ENCODE data around the gene GOLGA6B.
"Not testable (repeated sequence)": the region's sequence is repeated elsewhere in the genome, so short reads cannot be mapped to it uniquely, and the experiment has no call there.

GOLGA6B gene, protein sequence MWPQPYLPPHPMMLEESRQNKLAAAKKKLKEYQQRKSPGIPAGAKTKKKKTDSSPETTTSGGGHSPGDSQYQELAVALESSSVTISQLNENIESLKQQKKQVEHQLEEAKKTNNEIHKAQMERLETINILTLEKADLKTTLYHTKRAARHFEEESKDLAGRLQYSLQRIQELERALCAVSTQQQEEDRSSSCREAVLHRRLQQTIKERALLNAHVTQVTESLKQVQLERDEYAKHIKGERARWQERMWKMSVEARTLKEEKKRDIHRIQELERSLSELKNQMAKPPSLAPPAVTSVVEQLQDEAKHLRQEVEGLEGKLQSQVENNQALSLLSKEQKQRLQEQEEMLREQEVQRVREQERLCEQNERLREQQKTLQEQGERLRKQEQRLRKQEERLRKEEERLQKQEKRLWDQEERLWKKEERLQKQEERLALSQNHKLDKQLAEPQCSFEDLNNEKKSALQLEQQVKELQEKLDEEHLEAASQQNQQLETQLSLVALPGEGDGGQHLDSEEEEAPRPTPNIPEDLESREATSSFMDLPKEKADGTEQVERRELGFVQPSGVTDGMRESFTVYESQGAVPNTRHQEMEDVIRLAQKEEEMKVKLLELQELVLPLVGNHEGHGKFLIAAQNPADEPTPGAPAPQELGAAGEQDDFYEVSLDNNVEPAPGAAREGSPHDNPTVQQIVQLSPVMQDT

DNA sequence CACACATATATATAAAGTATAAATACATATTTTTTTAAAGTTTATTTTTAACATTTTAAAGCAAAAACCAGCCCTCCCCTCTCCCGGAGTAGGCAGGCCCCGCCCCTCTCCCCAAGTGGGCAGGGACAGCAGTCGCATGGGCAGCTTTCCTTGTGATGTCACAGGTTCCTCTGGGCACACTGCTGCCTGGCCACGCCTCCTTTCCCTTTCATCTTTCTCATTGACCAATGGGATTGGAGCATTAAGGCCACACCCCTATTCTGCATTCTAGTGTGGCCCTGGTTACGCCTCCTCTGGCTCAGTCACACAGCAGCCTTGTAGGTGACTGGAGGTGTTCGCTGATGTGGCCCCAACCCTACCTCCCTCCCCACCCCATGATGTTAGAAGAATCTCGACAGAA, at the start of gene GOLGA6B:
Gene GOLGA6B, plus strand, starts transcription at position 301 of the 400 bp plus-strand sequence. Its CDS starts 41 bp downstream, at position 342.
- DNase-seq = not testable (repeated sequence)

DNA sequence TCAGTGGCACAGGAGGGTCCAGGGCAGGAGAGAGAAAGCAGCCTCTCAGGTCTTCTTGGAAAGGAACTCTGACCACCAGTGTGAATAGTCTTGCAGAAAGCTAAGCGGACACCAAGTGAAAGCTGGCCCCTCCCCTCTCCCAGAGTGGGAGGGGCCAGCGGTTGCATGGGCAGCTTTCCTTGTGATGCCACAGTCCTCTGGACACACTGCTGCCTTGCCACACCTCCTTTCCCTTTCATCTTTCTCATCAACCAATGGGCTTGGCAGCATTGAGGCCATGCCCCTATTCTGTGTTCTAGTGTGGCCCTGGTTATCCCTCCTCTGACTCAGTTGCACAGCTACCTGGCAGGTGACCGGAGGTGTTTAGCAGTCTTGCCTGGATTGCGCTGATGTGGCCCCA, 49.7 kb upstream of the GOLGA6B start:
- DNase-seq = no peak

DNA sequence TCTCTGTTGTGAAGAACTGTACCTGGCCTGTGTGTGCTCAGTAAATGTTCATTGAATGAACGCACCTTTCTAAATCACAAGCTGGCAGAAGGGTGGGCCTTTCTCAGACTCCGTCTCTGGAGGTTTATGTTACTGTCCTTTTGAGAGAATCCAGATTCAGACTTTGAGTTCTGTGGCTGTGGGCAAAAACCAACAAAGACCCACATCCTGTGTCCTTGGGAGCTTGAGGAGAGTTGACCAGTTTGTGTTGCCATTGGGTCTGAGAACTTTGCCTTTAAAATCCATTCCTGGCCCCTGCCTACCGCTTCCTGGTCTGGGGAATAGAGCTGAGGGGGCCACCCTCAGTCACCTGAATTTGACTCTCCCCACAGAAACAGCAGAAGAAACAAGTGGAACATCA, 46.4 kb upstream of the GOLGA6B start:
- DNase-seq = not testable (repeated sequence)

DNA sequence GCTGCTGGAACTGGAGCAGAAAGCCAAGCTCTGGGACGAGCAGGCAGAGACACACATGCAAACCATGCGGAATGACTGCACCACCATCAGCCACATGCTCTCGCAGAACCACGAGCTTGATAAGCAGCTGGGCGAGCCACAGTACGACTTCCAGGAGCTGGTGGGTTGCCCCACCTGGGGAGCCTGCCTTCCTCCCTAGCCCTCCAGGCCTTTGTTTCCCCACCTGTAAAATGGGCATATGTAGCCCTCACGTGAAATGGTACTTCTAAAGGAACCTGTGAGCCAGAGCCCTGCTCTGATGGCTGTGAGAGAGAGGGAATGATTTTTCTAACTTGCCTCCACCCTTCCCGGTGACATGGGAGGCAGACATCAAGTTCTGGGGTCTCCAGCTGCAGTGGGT, 44.6 kb upstream of the GOLGA6B start:
- no peak for DNase-seq

DNA sequence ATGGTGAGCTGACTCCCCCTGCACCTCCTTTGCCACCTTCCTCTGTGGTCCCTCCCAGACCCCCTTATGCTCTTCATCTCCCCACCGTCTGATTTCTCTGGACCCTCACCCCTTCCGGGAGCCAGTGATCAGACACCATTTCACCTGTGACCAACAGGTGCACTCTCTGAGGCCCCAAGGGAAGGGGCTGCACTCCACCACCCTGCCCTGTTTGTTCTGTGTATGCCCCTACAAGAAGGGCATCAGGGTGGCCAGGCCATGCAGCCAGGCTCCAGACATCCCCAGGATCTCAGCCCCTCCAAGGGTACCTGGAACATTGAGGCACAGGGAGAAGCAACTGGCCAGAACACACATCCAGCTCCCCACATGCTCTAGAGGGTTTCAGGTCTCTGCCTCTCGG, 42.2 kb upstream of the GOLGA6B start:
- not testable (repeated sequence) for DNase-seq

DNA sequence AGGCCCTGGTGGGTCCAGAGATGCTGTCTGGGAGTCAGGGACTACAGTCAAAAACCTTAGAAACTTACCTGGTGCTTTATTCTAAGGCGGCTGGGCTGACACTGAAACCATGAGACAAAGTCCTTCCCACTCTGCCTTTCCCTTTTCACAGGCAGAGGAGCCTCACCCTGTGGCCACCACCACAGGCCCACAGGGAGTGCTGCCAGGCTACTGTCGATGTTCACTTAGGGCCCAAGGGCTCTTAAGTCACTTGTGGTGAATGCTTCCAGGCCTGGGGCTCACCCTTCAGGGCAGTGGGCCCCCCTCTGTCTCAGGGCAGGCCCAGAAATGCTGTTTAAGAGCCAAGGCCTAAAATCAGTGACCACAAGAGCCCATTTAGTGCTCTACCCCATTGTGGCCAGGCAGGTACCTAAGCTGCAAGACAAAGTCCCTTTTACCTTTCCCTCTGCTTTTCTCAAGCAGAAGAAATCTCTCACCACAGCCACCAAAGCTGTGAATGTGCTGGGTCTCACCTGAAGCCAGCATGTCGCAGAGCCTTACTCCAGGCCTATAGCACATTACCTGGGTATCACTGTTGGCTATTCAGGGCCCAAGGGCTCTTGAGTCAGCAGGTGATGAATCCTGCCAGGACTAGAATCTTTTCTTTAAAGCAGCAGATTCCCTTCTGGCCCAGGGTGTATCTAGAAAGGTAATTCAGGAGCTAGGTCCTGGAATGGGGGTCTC, 39.5 kb upstream of the GOLGA6B start:
- no peak for DNase-seq

DNA sequence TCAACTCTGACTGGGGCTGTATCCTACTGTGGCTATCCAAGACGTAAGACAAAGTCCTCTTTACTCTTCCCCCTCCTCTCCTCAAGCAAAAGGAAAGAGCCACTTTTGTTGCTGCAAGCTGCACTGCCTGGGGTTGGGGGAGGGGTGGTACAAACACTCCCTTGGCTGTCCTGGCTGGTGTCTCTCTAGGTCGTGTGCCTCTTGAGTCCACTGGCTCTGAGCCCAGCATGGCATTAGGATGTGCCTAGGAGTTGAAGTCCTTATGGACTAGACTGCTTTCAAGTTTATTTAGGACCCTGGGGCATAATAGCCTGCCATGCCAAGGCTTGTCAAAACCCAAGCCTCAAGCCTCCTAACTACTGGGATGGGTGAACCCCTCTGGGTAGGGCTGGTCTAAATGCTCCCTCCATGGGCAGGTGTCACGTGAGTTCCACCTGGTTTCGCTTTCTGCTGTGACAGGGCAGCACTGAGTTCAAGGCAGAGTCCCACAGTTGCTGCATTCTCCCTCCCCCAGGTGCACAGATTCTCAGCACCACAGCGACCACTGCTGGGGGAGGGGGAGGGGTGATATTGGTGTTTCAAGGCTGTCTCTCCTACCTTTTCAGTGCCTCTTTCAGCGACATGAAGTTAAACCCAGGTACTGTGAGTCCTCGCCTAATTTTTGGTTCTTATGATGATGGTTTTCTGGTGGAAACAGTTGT, 38.8 kb upstream of the GOLGA6B start:
- DNase-seq = not testable (repeated sequence)

DNA sequence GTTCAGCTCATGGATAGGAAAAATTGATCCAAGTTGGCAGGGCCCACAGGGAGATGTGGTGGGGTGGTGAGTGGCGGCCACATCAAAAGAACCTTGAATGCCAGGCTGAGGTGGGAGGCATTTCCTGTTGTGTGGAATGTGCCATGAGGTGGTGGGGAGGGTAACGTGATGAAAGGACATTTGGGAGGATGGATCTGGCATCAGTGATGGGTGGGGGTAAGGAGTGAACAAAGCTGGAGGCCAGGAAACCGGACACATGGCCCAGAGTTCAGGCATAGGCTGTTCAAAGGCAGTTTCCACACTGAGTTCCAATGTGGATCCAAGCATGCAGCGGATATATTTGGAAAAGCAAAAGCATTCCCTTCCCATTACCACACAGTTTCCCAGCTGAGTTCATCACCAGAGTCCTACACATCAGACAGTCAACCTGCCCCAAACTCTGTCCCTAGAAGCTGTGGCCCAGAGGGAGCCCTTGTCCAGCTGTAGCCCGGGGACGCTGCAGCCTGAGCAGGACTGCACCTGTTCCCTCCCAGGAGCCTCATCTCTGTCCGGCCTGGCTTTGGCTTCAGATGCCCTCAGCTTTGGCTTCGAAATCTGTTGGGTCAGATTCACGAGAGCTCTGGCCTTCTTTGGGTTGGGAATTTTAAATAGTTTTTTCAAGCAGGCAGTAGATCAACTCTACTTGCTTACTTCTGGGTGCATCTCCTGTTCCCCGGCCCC, 37.8 kb upstream of the GOLGA6B start:
- DNase-seq = no peak

DNA sequence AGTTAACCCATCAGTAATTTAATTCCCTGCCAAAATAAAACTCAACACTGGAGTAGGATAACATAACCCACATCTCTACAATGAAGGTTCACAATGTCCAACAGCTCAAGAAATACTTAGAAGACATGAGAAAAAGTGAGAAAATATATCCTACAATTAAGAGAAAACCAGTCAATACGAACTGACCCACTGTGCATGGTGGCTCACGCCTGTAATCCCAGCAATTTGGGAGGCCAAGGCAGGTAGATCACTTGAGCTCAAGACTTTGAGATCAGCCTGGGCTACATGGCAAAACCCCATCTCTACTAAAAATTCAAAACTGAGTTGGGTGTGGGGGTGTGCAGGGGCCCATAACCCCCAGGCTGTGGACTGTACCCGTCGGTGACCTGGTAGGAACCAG, 30.6 kb upstream of the GOLGA6B start:
- DNase-seq = not testable (repeated sequence)

DNA sequence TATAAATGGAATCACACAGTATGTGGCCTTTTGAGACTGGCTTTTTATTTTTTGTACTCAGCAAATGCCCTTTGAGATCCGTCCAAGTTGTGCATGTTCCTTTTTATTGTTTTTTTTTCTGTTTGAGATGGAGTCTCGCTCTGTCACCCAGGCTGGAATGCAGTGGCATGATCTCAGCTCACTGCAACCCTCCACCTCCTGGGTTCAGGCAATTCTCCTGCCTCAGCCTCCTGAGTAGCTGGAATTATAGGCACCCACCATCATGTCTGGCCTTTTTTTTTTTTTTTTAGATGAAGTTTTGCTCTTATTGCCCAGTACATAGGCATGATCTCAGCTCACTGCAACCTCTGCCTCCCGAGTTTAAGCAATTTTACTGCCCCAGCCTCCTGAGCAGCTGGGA, 28.3 kb upstream of the GOLGA6B start:
- not testable (repeated sequence) for DNase-seq

DNA sequence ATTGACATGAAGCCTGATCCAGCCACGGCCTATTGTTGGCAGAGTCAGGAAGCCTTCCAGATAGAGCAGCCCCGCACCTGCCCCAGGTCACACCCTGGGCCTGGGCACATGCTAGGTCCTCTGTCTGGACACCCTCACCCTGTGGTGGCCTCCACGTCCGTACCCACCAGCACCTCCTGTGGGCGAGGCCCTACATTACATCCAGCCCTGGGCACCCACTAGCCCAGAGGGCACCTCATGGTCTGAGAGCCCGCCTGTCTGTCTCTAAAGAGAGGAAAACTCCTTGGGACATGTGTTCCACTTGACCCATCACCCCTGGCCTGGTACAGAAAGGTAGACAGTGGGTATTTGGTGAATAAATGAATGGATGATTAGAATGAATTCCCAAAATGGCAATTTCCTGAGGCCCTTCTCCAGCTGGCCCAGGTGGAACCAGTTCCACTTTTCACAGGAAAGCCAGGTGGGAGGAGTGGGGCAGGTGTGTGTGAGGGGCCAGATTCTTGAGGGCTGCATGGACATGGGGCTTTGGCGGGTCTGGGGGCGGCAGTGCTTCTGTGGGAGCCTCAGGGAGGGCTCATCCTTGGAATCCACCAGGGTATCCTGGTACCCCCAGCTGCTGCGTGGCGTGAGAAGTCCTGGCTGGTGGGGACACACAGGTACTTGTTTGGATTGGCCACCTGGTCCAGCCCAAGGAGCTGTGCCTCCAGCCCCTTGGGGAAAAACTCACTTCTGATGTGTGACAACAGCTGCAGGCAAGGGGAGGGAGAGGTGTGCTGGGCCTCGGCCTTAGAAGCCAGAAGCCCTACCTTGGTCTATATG, 26.0 kb upstream of the GOLGA6B start:
- not testable (repeated sequence) for DNase-seq

DNA sequence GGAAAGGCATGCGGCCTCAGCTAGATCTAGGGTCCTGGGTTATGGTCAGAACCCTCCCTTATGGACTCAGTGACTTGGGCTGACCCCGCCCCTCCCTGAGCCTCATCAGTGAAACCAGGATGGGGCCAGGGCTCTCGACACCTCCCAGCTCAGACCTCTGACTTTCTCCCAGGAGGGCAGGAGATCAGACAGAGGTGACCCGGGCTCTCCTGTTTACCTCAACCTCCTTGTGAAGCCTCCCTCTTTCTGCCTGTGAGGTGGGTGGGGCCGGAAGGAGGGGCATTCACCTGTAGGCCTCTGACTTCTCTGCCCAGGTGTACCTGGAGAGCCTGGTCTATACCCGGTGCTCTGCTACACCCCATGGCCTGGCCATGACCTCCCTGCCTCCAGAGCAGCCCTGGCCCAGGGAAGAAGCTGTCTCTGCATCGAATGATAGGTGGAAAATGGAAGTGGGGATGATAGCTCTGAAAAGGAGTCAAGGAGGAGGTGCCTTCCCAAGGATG, 25.4 kb upstream of the GOLGA6B start:
- DNase-seq = not testable (repeated sequence)

DNA sequence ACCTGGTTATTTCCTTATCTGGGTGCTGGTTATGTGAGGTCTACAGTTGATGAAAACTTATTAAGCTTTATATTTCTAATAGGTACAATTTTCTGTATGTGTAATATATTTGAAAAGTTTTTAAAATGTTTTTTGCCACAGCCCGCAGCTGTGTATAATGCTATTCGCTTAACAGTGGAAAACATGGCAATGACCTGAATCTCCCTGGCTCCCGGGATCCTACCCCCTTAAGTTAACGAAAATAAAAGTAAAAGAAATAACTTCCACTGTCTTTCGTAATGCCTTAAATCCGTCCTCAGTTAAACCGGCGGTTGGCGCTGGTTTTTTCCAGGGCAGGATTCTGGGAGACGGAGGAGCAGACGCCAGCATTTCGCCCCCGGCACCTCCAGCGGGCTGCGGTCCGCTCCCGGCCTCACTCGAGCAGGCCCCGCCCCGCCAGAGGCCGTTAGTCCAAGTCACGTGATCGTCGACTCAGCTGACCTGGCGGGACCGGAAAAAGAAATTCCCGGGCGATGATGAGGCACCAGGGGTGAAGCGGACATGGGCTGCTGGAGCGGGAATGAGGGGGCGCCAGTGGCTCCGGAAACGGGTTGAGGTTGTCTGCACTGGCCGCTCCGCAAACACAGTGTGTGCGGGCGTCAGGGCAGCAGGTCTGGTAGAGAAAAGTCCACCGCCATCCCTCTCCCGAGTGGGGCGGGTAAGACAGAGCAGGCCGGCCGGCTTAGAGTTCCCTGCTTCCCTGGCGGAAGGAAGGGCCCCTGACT, 17.8 kb upstream of the GOLGA6B start:
- DNase-seq = peak; percentile 62

DNA sequence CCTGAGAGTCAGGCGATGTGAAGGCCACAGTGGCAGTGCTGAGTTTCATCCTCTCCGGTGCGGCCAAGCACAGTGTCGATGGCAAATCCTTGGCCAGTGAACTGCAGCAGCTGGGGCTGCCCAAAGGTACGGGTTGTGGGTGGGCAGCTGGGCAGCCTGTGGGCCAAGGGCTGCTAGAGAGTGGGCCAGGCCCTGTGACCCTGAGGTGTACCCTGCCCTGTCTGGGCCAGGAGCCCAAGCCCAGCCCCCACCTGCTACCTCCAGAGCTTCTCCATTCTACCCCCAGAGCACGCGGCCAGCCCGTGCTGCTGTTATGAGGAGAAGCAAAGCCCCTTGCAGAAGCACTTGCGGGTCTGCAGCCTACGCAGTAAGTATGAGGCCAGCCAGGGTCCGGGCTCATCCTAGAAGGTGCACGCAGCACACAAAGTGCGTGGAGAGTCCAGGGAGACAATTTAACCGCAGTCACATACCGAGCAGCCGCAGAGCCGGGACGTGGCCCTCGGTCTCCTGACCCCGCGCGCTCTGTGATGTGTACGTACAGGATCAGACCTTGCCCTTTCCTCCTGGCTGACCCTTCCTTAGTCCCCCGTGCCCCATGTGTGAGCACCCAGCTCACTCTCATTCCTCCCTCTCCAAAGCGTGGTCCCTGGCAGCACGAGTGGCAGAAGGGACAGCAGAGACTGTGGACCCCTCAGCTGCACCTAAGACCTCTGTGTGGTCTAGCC, 14.6 kb upstream of the GOLGA6B start:
- DNase-seq = not testable (repeated sequence)

DNA sequence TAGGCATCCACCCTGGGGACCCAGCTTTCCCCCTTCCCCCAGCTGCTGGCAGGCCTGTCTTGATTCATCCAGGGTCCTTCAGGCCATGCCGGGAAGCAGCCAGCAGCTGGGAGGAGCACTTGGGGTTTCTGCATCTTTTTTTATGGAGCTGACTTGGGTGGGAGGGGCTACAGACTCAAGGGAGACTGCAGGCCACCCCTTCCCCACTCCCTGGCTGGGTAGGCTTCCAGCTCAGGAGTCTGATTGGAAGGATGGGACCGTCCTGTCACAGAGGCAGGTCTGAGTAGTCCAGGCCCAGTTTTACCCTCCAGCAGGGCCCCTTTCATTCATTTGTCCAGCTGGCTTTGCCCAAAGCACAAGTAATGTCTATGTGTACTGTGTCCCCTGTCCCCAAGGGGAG, 12.2 kb upstream of the GOLGA6B start:
- DNase-seq = not testable (repeated sequence)

DNA sequence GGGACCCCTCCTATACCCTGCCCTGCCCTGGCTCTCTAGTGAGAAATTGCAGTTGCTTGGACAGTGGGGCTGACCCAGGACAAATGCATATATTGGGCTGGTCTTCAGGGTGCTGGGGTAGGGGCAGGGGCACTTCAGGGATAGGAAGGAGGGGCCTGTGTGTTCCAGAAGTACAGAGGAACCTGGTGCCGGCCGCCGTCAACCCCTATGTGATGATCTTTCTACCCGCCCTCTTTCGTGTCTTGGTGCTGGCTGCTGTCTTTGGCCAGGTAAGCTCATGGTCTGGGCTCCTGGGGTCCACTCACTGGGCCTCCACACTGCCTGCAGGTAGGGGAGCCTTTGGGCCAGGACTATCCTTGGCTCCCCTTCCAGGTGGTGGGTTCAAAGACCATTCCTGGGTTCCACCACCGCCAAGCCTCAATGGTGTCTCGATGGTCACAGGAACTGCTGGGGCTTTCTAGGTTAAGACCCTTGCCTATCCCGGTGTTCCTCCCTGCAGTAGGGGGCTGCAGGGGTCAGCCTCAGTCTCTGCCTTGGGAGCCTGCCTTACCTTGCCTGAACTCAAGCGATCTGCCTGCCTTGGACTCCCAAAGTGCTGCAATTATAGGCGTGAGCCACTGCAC, 5.8 kb upstream of the GOLGA6B start:
- DNase-seq = not testable (repeated sequence)

DNA sequence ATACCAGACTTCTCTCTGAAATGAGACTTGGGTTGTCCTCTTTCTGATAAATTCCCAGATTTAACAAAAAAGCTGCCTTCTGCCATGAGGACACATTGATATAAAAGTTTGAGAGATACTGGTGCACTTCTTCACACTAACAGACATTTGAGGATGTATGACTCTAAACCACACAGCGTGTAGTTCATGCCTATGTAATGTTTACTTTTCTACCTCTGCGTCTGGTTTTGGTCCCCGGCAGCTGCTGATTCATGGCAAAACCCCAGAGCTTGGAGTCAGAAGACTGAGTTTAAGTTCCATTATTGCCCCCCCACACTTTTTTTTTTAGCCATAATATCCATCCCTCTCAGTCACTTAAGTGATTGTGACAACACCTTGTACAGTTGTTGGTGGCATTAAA, 1.5 kb downstream of the GOLGA6B start:
- not testable (repeated sequence) for DNase-seq

DNA sequence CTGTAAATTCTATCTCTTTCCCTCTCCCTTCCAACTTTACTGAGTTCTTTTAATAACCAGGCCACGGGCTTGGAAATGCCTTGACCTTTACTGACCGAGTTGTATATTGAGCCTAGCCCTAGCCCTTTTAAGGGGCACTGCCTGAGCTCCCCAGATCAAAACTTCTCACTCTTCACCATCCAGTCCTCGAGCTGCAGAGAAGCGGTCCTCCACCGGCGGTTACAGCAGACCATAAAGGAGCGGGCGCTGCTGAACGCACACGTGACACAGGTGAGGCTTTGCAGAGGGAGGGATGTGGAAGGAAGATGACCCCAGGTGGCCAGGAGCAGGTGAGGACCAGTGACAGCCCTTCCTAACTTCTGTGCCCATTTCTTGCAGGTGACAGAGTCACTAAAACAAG, 6.6 kb downstream of the GOLGA6B start:
- DNase-seq = not testable (repeated sequence)

DNA sequence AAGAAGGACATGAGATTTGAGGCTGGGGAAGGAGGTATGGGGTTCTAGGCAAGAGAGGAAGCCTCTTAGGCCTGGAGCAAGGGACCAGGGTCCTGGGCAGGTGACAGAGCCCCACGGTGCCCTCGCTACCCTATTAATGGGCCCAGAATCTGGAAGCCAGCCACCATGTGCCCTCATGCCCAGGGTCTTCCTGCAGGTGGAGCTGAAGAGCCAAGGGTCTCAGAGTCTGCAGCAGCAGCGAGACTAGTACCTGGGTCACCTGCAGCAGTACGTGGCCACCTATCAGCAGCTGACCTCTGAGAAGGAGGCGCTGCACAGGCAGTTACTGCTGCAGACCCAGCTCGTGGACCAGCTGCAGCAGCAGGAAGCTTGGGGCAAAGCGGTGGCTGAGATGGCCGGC, 9.4 kb downstream of the GOLGA6B start:
- DNase-seq = not testable (repeated sequence)

Data from stimulated activated CD4-positive, alpha-beta T cell treated with anti-CD3 and anti-CD28 coated beads, Interleukin-12 subunit alpha, Interleukin-12 subunit beta, amount 100 ng/mL, for 4 hours (primary cell).